ENCODE data around the gene GTF2H3. TPM values are rescaled to one million over a fixed set of nuclear protein-coding genes. Genes with fewer than 3 reads are reported as not detected.
A peak's percentile ranks its signal among the peaks of the same experiment; 100 is the strongest.

Gene GTF2H3
- polyA plus RNA-seq, 1 of the 3 experiments (the other 2 are of a cell fraction): 22.4 TPM

DNA sequence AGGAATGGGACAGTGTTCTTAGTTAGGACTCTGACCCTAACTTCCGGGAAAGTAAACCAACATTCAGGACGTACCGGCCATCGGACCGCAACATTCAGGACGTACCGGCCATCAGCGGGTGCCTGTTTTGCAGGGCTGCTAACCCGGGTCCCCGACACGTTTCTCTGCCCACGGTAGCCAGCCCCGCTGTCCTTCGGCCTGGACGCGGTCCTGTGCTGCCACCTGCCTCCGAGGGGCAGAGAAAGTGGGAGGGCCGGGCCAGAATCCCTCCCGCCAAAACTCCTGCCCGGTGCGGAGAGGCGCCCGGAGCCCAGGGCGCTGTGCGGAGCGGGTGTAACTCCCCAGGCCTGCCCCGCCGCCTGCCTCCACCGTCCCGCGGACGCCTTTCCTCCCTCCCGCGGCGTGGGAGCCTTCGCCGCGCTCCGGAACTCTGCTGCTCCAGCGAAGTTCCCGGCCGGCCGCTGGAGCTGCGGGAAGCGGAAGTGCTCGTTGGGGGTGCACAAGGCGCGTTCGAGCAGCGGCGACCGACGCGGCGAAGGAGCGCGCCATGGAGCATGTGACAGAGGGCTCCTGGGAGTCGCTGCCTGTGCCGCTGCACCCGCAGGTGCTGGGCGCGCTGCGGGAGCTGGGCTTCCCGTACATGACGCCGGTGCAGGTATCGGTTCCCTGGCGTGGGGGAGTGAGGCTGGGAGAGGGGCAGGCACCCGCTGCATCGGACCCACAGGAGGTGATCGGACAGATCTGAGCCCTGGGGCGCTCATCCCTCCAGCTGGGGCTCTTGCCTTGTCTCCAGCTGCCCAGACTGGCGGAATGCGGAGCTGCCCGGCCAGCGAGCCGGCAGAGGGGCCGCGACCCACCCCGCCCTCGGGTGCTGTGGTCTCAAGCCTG, 31.8 kb upstream of the GTF2H3 start, which contains the start of gene DDX55:
DDX55 (plus strand) TSS at position 498 of the 888 bp plus-strand sequence; CDS start at position 548, 50 bp downstream.
- Histone ChIP-seq H3K27ac (ENCODE audit: low read depth in 2 of 2, low read length in 1 of 2) (peak within 1 kb of the TSS; percentile 81 to 85), H3K36me3 (replicated peaks in 1 of 2; ENCODE audit: control insufficient read depth in 1 of 2, insufficient read depth in 2 of 2, low read length in 1 of 2) (peaks cover 36 to 49% of the 10 kb centered on the region in 2 experiments), H3F3A (replicated peaks; ENCODE audit: insufficient read depth) (peaks cover 29% of the 10 kb centered on the region), H3K4me3 (ENCODE audit: low read depth in 2 of 2, low read length in 1 of 2) (peak within 1 kb of the TSS; percentile 86 to 93), H3K4me2 (peak within 1 kb of the TSS; percentile 81), H3K9ac (peak within 1 kb of the TSS; percentile 95), H4K20me1 (ENCODE audit: insufficient read depth) (no peaks in the 10 kb centered on the region), H3K27me3 (ENCODE audit: insufficient read depth) (no peaks in the 10 kb centered on the region), H2AFZ (ENCODE audit: low read depth) (peak within 1 kb of the TSS; percentile 91), H3K4me1 (ENCODE audit: control insufficient read depth in 1 of 2, insufficient read depth in 2 of 2, low read depth in 1 of 2, low read length in 1 of 2) (peaks cover 4 to 7% of the 10 kb centered on the region in 2 experiments; a peak in 1 of 4 replicates), H3K79me2 (ENCODE audit: insufficient read depth) (peaks cover 85% of the 10 kb centered on the region), H3K9me3 (no peaks in the 10 kb centered on the region), H3K9me2 (no peaks in the 10 kb centered on the region)
- ChIA-PET POLR2A (interaction anchor here (0.6 to 1.6 kb wide), 7 partner anchors 11 to 395 kb away, joined by 3 to 5 read pairs (median 4); partner anchors contain the start of genes MPHOSPH9, MTRFR and TMED2), CTCF (interaction anchor here (0.7 to 1.9 kb wide), 11 partner anchors 12 to 434 kb away, joined by 3 to 6 read pairs (median 3); partner anchors contain the start of genes MPHOSPH9 and MTRFR)
- WGBS (ENCODE audit: low lambda C conversion rate): 0% methylated on average over 19 of the region's 81 CpGs
- peak; percentile 91 for DNase-seq
- TF ChIP-seq SMC3 (IDR thresholded peaks at IDR 0.05; ENCODE audit: low read depth, low read length): 0 out of 2 replicates have a peak, but pooled peaks have one; percentile 2
- TF ChIP-seq RXRA (IDR thresholded peaks at IDR 0.05; ENCODE audit: borderline replicate concordance, low read depth): no peak
- peak; percentile 1; the same call in 1 of the 2 replicates for TF ChIP-seq RCOR1 (IDR thresholded peaks at IDR 0.05; ENCODE audit: low read length)
- TF ChIP-seq FOXM1 (IDR thresholded peaks at IDR 0.05; ENCODE audit: low read depth): no peak; the same call in 1 of the 2 replicates
- TF ChIP-seq, protein P1, sequence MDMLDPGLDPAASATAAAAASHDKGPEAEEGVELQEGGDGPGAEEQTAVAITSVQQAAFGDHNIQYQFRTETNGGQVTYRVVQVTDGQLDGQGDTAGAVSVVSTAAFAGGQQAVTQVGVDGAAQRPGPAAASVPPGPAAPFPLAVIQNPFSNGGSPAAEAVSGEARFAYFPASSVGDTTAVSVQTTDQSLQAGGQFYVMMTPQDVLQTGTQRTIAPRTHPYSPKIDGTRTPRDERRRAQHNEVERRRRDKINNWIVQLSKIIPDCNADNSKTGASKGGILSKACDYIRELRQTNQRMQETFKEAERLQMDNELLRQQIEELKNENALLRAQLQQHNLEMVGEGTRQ (IDR thresholded peaks at IDR 0.05; ENCODE audit: borderline replicate concordance, low read depth, low read length): no peak
- peak; percentile 74 for TF ChIP-seq CHD2 (IDR thresholded peaks at IDR 0.05; ENCODE audit: low read length, partially characterized antibody)
- TF ChIP-seq MXI1 (IDR thresholded peaks at IDR 0.05; ENCODE audit: low read depth, low read length): peak; percentile 97
- peak in 1 of 2 experiments; percentile 19; a peak in 1 of 4 replicates for TF ChIP-seq EP300 (IDR thresholded peaks at IDR 0.05; ENCODE audit: borderline replicate concordance in 1 of 2, low read depth in 1 of 2, low read length in 1 of 2)
- TF ChIP-seq GABPA (IDR thresholded peaks at IDR 0.05; ENCODE audit: low read depth): peak; percentile 100
- TF ChIP-seq RAD21 (IDR thresholded peaks at IDR 0.05; ENCODE audit: low read length): peak; percentile 57
- peak; percentile 89 for TF ChIP-seq ELF1 (IDR thresholded peaks at IDR 0.05)
- no peak for TF ChIP-seq EZH2phosphoT487 (IDR thresholded peaks at IDR 0.05; ENCODE audit: borderline replicate concordance, low read depth)
- no peak for TF ChIP-seq NRF1 (IDR thresholded peaks at IDR 0.05; ENCODE audit: low read depth, low read length)
- TF ChIP-seq, protein P2, sequence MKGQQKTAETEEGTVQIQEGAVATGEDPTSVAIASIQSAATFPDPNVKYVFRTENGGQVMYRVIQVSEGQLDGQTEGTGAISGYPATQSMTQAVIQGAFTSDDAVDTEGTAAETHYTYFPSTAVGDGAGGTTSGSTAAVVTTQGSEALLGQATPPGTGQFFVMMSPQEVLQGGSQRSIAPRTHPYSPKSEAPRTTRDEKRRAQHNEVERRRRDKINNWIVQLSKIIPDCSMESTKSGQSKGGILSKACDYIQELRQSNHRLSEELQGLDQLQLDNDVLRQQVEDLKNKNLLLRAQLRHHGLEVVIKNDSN (IDR thresholded peaks at IDR 0.05; ENCODE audit: borderline replicate concordance, low read depth): peak; percentile 77
- TF ChIP-seq, protein P3, sequence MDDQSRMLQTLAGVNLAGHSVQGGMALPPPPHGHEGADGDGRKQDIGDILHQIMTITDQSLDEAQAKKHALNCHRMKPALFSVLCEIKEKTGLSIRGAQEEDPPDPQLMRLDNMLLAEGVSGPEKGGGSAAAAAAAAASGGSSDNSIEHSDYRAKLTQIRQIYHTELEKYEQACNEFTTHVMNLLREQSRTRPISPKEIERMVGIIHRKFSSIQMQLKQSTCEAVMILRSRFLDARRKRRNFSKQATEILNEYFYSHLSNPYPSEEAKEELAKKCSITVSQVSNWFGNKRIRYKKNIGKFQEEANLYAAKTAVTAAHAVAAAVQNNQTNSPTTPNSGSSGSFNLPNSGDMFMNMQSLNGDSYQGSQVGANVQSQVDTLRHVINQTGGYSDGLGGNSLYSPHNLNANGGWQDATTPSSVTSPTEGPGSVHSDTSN (IDR thresholded peaks at IDR 0.05): peak; percentile 39; the same call in 1 of the 2 replicates
- TF ChIP-seq YY1 (IDR thresholded peaks at IDR 0.05; ENCODE audit: low read depth): peak; percentile 79; the same call in 1 of the 2 replicates
- TF ChIP-seq FOXJ3 (CRISPR knock-in tag; IDR thresholded peaks at IDR 0.05): no peak; the same call in 1 of the 2 replicates
- peak; percentile 86 for TF ChIP-seq SIN3A (IDR thresholded peaks at IDR 0.05; ENCODE audit: borderline replicate concordance, low read depth, low read length)
- TF ChIP-seq NFIC (IDR thresholded peaks at IDR 0.05; ENCODE audit: borderline replicate concordance): no peak
- TF ChIP-seq TCF12 (IDR thresholded peaks at IDR 0.05): peak; percentile 16; the same call in 1 of the 2 replicates
- TF ChIP-seq JUND (IDR thresholded peaks at IDR 0.05): no peak
- TF ChIP-seq RFX5 (IDR thresholded peaks at IDR 0.05; ENCODE audit: low read length): no peak
- TF ChIP-seq, protein P4, sequence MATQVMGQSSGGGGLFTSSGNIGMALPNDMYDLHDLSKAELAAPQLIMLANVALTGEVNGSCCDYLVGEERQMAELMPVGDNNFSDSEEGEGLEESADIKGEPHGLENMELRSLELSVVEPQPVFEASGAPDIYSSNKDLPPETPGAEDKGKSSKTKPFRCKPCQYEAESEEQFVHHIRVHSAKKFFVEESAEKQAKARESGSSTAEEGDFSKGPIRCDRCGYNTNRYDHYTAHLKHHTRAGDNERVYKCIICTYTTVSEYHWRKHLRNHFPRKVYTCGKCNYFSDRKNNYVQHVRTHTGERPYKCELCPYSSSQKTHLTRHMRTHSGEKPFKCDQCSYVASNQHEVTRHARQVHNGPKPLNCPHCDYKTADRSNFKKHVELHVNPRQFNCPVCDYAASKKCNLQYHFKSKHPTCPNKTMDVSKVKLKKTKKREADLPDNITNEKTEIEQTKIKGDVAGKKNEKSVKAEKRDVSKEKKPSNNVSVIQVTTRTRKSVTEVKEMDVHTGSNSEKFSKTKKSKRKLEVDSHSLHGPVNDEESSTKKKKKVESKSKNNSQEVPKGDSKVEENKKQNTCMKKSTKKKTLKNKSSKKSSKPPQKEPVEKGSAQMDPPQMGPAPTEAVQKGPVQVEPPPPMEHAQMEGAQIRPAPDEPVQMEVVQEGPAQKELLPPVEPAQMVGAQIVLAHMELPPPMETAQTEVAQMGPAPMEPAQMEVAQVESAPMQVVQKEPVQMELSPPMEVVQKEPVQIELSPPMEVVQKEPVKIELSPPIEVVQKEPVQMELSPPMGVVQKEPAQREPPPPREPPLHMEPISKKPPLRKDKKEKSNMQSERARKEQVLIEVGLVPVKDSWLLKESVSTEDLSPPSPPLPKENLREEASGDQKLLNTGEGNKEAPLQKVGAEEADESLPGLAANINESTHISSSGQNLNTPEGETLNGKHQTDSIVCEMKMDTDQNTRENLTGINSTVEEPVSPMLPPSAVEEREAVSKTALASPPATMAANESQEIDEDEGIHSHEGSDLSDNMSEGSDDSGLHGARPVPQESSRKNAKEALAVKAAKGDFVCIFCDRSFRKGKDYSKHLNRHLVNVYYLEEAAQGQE (IDR thresholded peaks at IDR 0.05; ENCODE audit: low read depth, low read length): peak; percentile 73
- TF ChIP-seq, protein P5, sequence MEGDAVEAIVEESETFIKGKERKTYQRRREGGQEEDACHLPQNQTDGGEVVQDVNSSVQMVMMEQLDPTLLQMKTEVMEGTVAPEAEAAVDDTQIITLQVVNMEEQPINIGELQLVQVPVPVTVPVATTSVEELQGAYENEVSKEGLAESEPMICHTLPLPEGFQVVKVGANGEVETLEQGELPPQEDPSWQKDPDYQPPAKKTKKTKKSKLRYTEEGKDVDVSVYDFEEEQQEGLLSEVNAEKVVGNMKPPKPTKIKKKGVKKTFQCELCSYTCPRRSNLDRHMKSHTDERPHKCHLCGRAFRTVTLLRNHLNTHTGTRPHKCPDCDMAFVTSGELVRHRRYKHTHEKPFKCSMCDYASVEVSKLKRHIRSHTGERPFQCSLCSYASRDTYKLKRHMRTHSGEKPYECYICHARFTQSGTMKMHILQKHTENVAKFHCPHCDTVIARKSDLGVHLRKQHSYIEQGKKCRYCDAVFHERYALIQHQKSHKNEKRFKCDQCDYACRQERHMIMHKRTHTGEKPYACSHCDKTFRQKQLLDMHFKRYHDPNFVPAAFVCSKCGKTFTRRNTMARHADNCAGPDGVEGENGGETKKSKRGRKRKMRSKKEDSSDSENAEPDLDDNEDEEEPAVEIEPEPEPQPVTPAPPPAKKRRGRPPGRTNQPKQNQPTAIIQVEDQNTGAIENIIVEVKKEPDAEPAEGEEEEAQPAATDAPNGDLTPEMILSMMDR (IDR thresholded peaks at IDR 0.05): peak; percentile 63

Measured in SK-N-SH (cell line).